ENCODE results near the gene PCYT2. TPM values are rescaled to one million over a fixed set of nuclear protein-coding genes. Genes with fewer than 3 reads are reported as not detected.

PCYT2 gene
- total RNA-seq, 2 experiments from 2014 or later = 30.4 to 30.9 TPM

DNA sequence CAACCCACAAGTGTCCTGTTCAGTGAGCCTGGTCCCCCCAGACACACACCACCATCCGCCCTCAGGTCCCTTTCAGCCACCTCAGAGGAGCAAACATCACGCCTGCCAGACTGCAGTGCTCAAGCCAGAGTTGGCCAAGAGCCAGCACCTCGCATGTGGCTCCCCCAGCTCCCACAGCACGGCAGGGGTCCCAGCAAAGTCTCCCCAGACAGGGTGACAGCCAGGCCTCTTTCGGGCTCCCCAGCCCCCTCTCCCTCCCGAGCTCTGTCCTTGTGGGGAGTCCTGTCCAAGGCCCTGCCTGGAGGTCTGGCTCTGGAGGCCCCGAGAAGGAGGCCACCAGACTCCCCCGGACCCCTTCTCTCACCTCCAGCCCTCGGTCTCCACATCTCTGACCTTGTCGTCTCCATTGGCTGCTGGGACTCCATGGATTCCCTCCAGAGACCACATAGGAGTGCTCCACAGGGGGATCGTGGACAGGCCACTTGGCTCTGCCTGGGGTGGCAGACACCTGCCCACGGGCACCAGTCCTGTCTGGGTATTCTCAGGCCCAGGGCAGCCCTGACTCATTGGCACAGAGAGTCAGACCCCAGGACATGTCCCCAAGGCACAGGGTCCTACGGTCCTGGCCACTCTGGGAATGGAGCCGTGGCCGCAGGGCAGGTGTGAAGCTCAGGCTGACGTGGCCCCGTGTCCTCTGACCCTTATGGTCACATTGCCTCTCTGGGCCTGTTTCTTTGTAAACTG is 37.6 kb upstream of the PCYT2 start:
- ChIA-PET CTCF (interaction anchor here (1.5 kb wide), 1 partner anchor 11 kb away, joined by 10 read pairs; no protein-coding TSS in a partner anchor), POLR2A (interaction anchor here (0.6 kb wide), 1 partner anchor 123 kb away, joined by 8 read pairs; no protein-coding TSS in a partner anchor)

DNA sequence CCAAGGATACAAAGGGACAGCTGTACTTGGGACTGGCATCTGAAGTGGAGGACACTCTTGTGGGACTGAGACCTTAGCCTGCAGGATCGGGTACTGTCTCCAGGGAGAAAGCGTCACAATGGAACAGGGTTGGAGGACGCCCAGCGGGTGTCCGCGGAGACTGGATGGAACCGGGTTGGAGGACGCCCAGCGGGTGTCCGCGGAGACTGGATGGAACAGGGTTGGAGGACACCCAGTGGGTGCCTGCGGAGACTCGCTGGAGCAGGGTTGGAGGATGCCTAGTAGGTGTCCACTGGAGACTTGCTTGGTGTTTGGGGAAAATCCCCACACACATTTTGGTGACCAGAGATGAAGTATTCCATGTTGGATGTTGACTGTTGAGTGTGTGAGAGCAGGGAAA is 36.0 kb upstream of the PCYT2 start, which contains the start of gene MYADML2:
Gene MYADML2, minus strand, starts transcription at position 45 of the 400 bp plus-strand sequence. CDS start 5,492 bp downstream, outside the sequence.
- ChIA-PET POLR2A (no interaction called here), CTCF (interaction anchor here (1.5 kb wide), 1 partner anchor 12 kb away, joined by 10 read pairs; no protein-coding TSS in a partner anchor)

DNA sequence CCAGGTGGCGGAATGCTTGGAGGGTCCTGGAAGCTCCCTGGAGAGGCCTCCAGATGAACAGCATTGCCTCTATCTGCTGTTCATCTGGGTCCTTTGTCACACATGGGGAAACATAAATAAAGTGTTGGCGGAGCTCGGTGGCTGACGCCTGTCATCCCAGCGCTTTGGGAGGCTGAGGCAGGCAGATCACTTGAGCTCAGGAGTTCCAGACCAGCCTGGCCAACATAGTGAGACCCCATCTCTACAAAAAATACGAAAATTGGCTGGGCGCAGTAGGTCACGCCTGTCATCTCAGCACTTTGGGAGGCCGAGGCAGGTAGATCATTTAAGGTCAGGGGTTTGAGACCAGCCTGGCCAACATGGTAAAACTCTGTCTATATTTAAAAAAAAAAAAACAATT is 33.7 kb upstream of the PCYT2 start:
- POLR2A ChIA-PET = interaction anchor here (0.7 kb wide), 2 partner anchors 8 to 545 kb away, joined by 3 to 5 read pairs; no protein-coding TSS in a partner anchor

DNA sequence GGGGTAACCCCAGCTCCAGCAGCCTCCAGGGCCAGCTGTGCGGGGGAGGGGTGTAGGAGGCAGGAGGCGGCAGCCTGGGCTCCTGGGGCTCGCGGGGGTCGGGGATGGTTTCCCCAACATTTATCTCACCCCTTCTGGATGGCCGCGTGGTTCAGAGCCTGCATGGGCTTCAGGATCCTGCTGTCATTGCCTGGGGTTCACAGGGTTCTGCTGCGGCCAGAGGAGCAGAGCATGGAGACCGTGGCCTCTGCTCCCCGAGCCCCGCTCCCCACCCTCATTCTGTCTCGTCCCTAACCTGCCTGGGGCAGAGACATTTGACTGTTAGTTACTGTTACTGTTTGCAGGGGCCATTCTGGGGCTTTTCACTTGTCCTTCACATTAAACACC is 31.0 kb upstream of the PCYT2 start:
- CTCF ChIA-PET = interaction anchor here (2.1 kb wide), 1 partner anchor 17 kb away, joined by 6 read pairs; no protein-coding TSS in a partner anchor

More for the DNA sequence above, 33.7 kb upstream of the PCYT2 start:
- CTCF ChIA-PET = interaction anchor here (1.0 kb wide), 1 partner anchor 15 kb away, joined by 3 read pairs; no protein-coding TSS in a partner anchor

DNA sequence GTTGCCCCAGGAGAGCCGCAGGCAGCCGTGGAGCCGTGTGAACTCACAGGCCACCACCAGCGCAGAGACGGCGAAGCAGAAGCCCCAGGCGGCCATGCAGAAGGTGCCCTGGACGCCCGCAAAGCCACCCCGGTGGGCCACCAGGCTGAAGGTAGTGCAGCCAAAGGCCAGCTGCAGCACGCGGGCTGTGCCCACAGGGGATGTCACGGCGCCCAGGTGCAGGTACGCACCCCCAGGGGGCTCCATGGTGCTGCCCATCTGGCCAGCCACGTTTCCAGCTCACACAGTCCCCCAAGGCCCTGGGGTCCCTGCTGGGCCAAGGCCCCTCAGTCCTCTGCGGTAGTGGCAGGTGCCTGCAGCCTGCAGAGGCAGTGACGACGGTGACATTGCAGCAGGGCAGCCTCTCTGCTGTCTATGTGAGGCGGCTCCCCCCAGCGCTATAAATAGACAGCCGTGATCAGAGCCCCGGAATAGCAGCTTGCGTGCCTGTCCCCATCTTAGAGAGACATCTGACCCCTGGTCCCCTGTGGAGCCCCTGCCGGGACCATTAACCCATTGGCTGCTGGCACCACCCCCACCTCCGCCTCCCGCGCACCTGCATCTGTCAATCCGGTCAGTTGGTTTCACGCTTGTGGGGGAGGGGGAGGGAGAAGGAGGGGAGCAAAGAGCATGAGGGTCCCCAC is 30.4 kb upstream of the PCYT2 start:
- CTCF ChIA-PET = interaction anchor here (2.1 kb wide), 1 partner anchor 18 kb away, joined by 6 read pairs; no protein-coding TSS in a partner anchor

More for the DNA sequence above, 31.0 kb upstream of the PCYT2 start:
- POLR2A ChIA-PET = no interaction called here

DNA sequence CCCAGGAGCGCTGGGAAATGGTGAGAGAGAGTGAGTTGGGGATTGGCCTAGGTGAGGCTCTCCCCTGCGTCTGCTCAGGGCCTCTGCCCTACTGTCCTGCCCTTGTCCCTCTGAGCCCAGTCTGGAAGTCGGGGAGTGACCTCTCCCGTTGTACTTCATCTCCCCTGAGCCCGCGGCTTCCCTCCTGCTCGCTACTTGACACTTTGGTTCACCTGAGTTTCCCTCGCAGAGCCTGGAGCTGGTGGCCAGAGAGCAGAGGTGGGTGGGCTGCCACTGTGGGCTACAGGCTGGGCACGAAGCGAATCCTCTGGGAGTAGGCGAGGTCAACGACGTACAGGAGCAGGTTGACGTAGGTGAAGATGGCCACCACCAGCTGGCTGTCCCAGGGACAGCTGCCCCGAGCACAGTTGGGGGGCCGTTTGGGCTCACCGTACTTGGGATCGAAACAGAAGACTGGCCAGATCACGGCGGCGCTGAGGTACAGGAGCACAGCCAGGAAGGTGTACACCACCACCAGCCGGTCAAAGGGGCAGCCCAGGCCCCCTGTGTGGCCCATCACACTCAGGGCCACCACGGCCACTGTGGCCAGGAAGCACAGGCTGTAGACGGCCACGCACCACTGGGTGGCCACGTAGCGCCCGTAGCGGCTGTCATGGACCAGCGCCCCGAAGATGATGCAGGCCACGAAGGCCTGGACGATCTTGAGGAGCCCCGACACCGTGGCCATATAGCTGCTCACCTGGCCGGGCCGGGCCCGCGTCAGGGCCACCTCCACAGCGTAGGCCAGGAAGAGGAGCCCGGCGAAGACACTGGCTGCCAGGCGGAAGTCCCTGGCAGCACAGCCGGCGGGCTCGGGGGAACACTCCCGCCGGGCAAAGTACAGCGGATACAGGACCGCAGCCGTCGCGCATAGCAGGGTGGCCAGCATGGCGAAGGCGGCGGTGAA is 29.6 kb upstream of the PCYT2 start:
- POLR2A ChIA-PET = no interaction called here
- CTCF ChIA-PET = interaction anchor here (0.6 to 2.0 kb wide), 2 partner anchors 19 to 24 kb away, joined by 3 to 7 read pairs; no protein-coding TSS in a partner anchor

More for the DNA sequence above, 30.4 kb upstream of the PCYT2 start:
- POLR2A ChIA-PET = no interaction called here

DNA sequence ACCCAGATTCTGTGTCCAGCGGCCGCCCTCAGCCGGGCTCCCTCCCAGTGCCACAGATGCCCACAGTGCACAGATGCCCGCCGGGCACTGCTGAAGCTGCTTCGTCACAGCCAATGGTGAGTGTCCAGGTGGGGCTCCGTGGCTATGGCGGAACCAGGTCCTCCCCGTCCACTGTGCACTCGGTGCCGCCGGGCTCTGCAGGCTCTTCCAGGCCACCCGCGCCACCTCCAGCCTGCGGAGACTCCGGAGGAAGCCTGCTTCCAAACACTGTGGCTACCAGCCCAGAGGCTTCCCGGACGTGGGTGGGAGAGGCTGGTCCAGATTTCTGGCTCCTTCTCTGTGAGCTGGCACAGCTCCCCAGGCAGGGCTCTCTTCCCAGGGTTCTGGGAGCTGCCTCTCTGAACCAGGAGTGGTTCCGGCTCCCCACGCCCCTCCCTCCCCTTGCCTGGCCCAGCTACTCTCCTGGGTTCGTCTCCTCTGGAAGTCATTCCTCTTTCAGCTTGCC is 28.7 kb upstream of the PCYT2 start:
- POLR2A ChIA-PET = no interaction called here
- CTCF ChIA-PET = interaction anchor here (0.6 to 2.0 kb wide), 2 partner anchors 20 to 25 kb away, joined by 3 to 7 read pairs; no protein-coding TSS in a partner anchor

DNA sequence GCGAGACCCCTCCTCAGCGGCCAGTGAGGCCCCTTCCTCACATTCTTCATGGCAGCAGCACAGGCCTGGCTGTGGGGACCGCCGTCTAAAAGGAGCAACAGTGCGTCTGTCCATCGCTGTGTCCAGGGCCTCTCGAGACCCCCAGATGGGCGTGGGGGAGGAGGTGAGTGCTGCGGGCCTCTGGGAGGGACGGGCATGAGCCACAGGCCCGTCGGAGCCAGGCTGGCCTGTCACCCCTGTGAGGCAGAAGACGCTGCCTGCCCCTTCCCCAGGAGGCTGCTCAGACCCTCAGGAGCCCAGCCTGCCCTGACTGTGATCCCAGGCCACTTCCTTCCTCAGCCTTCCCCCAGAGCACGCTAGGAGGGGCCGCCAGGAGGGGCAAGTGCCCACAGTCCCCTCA is 28.0 kb upstream of the PCYT2 start:
- ChIA-PET CTCF (interaction anchor here (1.1 to 2.0 kb wide), 2 partner anchors 15 to 20 kb away, joined by 4 to 7 read pairs; no protein-coding TSS in a partner anchor), POLR2A (interaction anchor here (1.0 kb wide), 1 partner anchor 12 kb away, joined by 3 read pairs; no protein-coding TSS in a partner anchor)

DNA sequence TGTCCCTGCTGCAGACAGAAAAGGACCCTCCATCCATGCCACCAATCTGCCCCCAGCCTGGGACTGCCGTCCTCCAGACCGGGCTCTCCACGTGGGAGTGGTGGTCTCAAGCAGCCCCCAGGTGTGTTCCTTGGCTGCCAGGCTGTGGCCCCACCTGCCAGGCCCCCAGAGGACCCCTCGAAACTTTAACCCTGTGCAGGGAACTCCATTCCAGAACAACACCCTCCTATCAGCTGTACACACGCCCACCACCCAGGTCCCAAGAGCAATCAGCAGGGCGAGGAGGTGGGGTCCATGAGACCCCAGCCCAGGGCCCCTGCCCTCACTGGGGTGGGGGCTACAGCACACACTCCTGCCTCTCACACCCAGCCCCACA is 24.5 kb upstream of the PCYT2 start:
- POLR2A ChIA-PET = no interaction called here

DNA sequence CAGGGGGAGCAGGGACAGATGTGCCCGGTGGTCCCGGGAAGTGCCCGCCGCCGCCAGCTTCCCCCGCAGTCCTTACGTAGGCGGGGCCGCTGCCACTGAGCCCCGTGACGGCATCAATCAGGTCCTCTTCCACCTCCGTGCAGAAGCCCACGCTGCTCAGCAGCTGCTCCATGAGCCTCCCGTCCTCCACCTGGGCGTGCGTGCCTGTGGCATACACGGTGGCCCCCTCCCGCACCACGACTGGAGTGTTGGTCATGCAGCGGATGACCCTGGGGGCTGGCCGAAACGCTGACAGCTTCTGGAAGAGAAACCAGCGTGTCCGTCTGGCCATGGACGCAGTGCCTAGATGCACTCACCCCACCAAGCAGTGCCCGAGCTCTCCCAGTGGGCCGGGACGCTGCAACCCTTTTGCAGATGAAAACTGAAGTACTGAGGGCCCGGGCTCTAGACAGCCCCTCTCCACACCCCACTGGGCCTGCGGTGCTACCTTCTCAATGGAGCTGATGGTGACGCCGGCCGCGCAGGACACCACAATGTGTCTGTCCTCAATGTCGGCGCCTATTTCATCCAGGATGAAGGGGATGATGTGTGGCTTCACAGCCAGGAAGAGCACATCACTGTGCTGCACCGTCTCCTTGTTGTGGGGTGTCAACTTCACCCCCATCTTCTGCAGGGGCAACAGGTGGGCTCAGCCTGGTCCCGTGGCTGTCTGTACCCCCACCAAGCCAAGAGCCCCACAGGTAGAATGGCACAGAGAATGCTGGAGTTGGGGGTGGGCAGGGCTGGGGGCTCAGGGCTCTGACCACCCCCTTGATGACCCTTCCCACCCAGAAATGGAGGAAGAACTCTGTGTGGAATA is 23.9 kb upstream of the PCYT2 start:
- ChIA-PET CTCF (no interaction called here), POLR2A (no interaction called here)

More for the DNA sequence above, 24.5 kb upstream of the PCYT2 start:
- CTCF ChIA-PET = no interaction called here

DNA sequence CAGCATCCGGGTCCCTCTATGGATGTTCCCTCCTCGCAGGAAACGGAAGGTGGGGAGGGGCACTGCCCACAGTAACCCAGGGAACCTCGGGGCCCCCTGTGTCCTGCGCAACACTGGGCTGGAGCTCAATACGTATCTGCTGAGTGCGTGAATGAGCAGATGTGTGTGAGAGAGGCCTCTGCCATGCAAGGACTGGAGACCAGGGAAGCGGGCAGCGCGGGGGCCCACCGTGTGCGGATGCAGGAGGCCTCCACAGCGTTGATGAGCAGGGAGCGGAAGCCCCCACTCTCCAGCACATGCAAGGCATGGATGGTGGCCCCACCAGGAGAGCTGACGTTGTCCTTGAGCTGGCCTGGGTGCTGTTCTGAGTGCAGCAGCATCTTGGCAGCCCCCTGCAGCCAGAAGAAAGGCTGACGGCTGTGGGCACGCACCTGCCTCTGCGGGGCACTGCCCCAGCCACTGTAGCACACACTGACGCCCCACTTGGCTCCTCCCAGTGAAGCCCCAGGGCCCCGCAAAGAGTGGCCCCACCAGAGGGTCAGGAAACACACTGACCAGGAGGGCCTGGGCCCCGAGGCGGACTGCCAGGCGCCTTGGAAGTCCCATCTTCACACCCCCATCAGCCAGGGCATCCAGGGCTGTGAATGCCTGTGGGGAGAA is 23.0 kb upstream of the PCYT2 start:
- ChIA-PET POLR2A (no interaction called here), CTCF (no interaction called here)

DNA sequence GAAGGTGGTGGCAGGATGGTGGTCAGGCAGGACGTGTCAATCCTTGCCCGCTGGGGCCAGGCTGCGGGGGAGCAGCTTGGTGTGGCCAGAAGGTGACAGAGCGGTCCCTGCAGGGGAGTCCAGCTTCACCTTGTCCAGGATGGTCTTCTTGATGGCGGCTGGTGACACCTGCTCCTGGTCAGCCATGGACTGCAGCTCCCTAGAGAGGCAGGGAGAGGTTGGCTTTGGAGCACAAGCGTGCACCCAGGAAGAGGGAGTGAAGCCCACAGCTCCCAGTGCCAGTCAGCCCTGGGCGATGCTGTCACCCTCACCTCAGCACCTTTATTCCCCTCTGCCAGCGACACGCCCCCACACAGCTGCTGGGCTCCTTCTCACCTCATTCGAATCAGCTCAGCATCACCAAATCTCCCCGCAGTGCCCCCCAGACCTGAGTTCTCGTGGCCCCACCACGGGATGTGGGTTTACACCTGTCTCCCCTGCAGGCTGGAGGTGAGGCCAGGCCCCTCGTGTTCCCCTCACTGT is 22.0 kb upstream of the PCYT2 start:
- ChIA-PET POLR2A (interaction anchor here (0.5 kb wide), 1 partner anchor 220 kb away, joined by 5 read pairs; no protein-coding TSS in a partner anchor), CTCF (no interaction called here)

DNA sequence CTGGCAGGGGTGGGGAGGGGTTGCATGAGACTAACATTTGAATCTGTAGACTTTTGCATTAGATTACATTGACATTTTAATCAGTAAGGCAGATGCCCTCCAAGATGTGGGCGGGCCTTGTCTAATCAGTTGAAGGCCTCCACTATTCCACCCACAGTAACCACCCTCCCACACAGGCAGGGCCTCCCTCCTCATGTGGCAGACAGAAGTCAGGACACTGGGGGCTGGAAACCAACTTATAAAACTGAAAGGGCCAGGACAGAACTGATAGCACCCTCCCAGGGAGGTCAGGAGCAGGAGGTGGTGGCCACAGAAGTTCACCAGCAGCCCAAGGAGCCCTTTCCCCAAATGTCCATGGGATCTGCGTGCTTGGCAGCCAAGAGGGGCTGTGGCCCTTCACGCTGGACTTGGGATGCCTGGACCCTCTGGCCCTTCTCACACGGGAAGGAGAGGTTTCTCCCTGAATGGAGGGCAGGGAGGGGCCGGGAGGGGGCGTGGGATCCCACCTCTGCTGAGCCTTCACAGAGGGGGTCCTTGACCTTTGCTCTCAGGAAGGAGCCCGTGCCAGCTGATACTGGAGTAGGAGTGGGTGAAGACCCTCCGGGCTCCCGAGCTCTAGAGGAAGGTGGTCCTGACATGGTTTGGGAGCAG is 21.3 kb upstream of the PCYT2 start:
- POLR2A ChIA-PET = interaction anchor here (0.5 kb wide), 1 partner anchor 219 kb away, joined by 5 read pairs; no protein-coding TSS in a partner anchor
- CTCF ChIA-PET = interaction anchor here (1.0 kb wide), 1 partner anchor 27 kb away, joined by 3 read pairs; no protein-coding TSS in a partner anchor

DNA sequence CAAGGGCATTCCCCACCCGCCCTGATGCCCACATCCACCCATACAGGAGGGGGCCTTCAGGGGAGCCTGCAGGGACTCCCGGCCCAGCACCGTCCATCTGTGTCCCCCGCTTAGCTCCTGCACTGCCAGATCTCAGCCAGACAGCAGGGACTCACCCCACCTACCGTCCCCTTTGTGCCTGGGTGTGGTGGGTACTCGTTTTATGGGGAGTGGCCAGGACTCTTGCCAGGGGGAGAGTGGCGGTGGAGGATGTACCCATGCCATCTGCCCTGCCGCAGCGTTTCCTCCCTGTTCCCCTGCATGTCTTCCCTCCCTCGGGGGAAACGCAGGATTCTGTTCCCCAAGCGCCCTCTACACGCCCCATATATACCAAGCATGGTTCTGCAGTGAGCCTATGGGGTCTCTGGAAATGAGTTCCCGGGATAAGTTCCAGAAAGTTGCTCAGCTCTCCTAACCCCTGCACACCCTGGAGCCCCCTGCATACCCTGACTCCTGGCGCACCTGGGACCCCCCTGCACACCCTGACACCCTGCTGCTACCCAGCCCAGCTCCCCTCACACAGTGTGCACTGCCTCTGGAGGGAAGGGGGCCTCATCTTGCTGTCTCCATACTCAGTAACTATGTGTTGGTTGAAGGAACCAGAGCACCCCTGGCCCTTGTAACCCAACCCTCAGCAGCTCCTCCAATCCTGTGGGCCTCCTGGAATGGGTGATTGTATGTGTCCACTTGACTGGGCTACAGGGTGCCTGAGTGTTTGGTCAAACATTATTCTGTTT is 20.5 kb upstream of the PCYT2 start:
- POLR2A ChIA-PET = interaction anchor here (0.6 to 0.9 kb wide), 2 partner anchors 66 to 92 kb away, joined by 3 to 4 read pairs; partner anchors contain the start of genes CENPX and LRRC45

DNA sequence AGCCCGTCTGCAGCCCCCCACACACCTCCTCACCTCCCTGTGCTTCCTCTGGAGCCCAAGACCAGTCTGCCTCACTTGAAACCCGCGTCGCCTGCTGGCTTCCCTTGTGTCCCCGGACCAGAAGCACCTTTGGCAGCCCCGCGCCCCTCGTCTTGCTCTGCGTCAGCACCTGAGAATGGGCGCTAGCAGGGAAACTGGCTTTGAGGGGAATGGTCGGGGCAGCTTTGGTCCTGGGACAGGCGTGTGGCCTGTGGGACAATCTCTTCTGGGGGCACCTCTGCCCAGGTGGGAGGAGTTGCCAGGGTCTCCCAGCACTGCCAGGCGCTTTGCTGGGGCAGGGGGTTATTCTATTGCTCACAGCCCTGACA is 20.0 kb upstream of the PCYT2 start:
- ChIA-PET CTCF (interaction anchor here (1.2 kb wide), 1 partner anchor 14 kb away, joined by 6 read pairs; the partner anchor contains the start of gene SIRT7), POLR2A (interaction anchor here (0.9 kb wide), 1 partner anchor 92 kb away, joined by 3 read pairs; the partner anchor contains the start of genes CENPX and LRRC45)

More for the DNA sequence above, 20.5 kb upstream of the PCYT2 start:
- CTCF ChIA-PET = interaction anchor here (1.0 kb wide), 1 partner anchor 28 kb away, joined by 3 read pairs; no protein-coding TSS in a partner anchor

Data from activated CD8-positive, alpha-beta memory T cell treated with anti-CD3 and anti-CD28 coated beads for 36 hours (primary cell).